HG02884 (cell line): ENCODE measurements around the gene FUT7.
"Not testable (repeated sequence)": the region's sequence is repeated elsewhere in the genome, so short reads cannot be mapped to it uniquely, and the experiment has no call there.

Experiments used
- ATAC-seq: cut with Tn5 transposase; IDR thresholded peaks from one replicate; pipeline ENCODE4 v1.9.1; 2021; ENCODE audit warnings: mild to moderate bottlenecking, moderate library complexity; ENCODE audit not compliant: unreplicated experiment

Gene FUT7

DNA sequence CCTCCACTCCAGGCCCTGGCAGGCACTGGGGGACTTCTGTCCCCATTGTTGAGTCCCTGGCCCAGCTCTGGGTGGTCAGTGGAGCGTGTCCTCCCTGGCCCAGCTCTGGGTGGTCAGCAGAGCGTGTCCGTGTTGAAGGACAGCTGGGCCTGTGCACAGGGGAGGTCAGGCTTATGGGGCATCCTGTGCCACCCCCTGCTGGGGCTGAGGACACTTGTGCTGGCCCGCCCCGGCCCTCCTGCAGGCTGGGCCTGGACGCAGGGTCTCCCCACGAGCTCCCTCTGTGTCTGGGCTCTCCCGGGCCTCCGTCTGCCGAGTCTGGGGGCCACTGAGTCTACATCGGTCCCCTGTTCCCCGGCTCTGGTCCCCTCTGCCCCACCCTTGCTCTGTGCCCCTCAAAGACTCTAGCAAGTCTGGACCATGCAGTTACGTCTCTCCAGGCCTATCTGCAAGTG is 24.0 kb downstream of the FUT7 start:
- ATAC-seq: no peak

DNA sequence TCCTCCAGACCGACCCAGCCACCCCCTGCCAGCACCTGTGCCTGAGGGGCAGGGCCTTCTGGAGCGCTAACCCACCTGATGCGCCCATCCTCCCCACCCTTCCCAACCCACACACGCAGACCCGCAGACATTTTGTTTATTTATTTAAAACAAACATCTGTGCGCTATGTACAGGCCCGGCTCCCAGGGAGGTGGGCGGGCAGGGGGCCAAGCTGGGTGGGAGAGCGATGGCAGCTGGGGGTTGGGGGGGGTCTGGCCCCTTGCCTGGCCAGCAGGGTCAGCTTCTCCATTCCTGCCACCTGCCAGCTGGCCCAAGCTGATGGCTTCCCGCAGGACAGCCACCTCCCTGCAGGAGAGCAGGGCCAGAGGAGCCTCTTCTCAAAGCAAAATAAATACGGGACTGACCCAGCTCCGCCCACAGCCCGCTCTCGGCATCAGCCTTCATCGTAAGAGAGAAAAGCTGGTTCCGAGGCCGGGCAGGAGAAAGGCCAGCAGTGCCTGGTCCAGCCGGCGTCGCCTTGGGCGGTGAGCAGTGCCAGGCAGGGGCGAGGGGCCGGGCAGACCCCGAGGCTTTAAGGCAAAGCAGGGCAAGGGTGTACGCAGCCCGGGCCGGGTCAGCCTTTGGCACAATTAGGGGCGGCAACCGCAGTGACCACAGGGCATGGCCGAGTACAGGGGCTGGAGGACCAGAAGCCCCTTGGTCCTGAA is 24.6 kb downstream of the FUT7 start:
- no peak for ATAC-seq

DNA sequence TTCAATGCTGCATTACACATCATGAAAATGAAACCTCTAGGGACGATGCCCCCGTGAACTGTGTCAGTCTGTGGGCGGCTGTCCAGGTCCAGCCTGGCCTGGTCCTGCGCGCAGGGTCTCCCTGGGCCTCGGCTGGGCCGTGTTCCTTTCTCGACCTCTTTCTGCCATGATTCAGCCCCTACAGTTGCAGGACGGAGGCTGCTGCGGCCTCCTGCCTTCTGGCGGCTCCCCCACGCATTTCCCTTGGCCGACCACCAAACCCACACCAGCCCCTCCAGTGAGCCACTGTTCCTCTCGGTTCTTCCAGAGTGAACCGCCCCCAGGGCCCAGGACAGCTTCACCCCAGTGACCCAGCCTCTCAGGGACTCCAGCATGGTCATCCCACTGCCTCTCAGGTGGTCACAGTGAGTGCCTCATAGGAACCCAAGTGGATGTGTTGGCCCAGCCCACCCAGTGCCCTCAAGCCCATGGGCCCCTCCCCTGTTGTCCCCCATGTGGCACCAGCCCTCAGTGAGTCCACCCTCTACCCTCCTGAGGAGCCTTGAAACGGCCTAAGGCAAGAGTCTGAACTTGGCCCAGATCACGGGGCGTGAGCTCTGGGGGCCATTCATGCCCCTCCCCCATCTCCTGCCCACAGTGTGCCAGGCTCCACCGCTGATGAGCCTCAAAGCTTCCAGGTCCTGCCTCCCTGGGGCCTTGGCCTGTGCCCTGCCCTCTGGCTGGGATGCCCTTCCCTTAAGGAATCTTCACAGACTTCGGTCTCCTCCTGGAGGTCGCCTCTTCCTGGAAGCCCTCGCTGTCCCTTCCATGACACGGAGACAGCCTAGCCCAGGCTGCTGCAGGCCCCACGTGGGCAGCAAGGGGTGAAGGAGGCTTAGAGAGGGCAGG is 25.5 kb downstream of the FUT7 start:
- no peak for ATAC-seq

DNA sequence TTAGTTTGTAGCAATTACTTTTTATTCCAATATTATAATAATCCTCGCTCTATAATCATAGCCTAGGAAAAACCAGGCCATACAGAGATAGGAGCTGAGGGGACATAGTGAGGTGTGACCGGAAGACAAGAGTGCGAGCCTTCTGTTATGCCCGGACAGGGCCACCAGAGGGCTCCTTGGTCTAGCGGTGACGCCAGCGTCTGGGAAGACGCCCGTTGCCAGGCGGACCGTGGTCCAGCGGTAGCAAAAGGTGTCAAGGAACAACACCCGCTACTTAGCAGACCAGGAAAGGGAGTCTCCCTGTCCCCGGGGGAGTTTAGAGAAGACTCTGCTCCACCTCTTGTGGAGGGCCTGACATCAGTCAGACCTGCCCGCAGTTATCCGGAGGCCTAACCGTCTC is 27.6 kb downstream of the FUT7 start:
- ATAC-seq: not testable (repeated sequence)

DNA sequence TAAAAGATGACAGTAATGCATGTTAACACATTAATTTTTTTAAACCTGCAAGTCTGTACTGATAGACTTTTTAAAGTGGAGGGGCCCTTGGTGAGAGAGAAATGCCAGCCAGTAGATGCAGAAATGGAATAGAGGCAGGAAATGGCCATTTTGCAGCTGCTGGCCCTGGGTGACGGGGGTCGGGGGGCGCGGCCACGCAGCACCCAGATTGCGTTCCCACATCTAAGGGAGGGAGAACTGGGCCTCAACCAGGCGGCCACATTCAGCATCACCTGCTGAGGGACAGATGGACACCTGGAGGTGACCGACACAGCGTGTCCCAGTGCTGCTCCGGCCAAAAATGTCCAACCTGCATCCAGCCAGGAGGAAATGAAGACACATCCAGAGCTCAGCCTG is 29.2 kb downstream of the FUT7 start:
- no peak for ATAC-seq

DNA sequence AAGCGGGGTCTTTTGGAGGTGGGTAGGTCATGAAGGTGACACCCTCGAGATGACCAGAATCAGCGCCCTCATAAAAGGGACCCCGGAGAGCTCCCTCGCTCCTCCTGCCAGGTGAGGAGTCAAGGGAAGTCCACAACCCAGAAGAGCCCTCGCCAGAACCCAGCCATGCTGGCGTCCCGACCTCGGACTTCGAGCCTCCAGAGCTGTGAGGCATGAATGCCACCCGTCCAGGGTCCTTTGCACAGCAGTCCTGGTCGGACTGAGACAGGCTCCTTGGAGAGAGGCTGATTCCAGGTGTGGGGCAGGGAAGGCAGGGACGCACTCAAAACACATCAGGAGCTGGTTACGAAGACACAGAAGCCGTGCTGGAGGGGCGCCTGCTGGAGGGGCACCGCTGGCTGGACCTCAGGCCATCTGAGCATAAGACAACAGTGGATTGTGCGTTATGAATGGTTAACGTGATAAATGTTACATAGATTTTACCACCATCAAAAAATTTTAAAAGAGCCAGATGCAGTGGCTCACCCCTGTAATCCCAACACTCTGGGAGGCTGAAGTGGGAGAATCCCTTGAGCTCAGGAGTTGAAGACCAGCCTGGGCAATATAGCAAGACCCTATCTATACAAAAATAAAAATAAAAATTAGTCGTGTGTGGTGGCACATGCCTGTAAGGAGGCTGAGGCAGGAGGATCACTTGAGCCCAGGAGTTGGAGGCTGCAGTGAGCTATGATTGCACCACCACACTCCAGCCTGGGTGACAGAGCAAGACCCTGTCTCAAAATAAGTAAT is 29.8 kb downstream of the FUT7 start:
- no peak for ATAC-seq

DNA sequence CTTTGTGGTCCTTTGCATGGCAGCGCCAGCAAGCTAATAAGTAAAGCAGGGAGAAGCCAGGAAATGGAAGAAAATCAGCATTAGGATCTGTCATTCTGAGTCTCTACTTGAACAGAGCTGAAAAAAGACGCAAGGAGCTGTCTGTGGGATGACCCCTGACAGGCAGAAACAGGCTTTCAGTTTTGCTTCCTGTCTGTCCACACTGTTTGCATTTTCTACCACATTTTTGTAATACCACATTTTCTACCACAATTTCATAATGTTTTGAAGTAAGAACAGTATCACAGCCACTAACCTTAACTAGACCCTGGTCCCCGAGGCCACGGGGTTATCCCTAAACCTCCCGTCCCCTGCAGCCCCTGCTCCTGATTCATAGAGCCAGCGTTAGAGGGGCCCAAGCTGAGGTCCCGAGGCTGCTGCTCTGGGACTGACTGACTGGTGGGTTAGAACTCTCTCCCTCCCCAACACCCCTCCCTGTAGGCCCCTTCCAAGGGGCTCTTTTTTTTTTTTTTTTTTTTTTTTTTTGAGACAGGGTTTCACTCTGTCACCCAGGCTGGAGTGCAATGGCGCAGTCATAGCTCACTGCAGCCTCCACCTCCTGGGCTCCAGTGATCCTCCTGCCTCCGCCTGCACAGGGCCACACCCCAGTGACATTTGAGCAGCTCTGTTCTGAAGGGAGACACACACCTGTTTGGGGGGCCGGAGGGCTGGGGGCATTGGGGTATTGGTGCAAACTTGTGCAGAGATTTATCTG is 31.5 kb downstream of the FUT7 start:
- ATAC-seq: peak; percentile 71

DNA sequence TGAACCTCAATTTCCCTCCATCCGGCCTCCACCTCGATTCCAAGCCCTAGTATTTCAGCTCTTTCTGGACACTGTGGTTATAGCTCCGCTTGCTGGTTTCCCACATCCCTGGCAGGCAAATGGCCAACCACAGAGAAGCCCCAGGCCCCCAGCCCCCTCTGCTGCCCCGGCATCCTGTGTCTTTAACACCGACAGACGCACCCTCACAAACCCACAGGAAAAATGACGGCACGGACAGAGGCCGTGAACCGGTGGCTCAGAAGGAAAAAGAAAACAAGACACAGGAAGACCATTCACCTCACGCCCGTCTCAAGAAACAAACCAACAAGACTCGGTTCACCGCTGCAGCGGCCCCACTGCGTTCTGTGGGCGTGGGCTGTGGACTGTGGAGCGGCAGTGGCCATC is 34.1 kb downstream of the FUT7 start:
- no peak for ATAC-seq

DNA sequence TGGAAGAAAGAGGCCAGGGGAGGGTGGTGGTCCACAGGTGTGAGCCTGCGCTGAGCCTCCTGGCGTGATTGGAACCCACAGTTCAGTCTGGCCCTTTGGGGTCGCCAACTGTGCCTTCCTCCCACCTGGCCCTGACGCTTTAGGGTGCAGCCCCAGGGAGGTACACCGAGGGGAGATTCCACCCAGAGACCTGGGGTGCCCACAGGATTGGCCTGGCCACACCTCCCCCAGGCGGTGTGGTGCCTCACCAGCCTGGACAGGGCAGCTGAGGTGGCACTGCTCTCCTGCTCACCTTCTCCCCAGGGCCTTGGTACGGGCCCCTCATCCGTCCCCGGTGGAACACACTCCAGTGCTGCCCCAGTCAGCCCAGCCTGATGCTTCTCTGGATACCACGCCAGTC is 34.5 kb downstream of the FUT7 start:
- no peak for ATAC-seq

DNA sequence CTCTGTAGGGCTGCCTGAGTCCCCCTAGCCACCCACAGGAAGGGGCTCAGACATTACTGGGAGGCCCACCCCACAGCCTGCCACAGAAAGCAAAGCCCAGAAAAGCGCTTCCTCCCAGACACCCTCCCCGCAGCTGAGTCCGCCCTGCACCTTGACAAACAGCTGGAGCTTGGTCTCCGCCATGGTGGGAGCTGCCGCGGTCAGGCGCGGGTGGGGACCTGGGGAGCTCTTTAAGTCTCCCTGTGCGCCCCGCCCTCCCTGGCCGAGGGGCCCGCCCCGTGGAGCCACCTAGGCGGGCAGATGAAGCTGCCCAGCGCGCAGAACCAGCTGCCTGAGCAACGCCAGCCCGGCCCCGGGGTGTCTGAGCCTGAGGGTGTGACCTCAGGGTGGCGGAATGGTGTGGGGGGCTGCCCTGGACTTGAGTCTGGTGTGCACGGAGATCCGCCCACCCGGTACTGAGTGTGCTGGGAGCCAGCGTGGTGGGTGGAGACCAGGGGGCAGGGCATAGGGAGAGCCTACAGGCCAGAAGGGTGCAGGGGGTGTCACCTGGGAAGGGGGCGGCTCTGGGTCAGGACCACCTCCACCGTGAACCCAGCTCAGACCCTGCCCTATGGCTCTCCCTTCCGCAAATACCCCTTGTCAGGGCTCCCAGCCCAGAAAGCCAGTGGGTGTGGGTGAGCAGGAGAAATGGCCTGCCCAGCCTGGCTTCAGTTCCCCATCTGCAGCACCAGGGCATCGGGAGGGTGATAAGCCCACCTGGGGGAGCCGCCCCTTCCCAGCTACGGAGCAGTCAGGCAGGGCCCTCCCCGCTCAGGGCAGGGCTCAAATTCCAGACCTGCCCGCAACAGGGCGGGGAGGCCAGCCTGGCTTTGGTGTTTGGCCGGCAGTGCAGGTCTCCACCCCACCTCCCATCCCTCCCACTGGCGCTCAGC is 35.3 kb downstream of the FUT7 start, which contains the start of gene CLIC3:
CLIC3 (minus strand) TSS at position 208 of the 932 bp plus-strand sequence; CDS start at position 183, 25 bp downstream.
- ATAC-seq: no peak

DNA sequence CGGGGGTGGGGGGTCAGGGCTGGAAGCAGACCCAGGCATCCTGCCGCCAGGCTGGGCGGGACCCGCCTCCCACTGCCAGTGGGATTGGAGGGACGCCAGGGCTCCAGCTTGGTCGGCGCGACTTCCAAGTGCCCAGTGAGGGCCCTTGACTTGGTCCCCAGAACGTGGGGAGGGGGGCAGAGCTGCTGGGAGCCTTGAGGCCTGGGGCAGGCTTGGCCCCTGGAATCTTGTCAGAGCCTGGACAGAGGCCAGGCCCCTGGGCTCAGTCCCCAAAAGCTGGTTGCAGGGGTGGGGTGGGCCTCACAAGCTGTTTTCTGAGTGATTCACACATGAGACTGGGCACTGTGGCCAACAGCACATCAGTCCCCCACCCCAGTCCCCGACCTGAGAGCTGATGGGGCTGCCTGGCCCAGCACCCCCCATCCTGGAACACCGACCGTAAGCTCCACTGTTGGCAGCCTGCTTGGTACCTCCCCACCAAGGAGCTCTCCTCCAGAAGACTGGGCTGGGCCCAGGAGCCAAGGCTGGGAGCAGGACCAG is 36.0 kb downstream of the FUT7 start:
- ATAC-seq: no peak

DNA sequence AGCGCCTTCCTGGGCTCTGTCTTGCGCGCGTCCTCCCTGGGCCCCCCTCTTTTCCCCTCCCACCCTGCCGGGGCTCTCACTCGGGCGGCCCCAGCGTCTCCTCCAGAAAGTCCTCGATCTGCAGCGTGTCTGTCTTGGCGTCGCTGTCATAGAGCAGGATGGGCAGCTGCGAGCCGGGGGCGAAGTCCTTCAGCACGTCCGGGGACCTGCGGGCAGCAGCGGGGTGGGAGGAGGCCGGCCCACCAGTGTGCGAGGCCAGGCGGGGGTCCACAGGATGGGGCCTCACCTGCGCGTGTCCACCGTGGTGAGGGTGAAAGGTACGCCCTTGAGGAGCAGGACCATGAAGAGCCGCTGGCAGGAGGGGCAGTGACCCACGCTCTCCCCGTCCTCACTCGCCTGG is 36.5 kb downstream of the FUT7 start:
- ATAC-seq: no peak

DNA sequence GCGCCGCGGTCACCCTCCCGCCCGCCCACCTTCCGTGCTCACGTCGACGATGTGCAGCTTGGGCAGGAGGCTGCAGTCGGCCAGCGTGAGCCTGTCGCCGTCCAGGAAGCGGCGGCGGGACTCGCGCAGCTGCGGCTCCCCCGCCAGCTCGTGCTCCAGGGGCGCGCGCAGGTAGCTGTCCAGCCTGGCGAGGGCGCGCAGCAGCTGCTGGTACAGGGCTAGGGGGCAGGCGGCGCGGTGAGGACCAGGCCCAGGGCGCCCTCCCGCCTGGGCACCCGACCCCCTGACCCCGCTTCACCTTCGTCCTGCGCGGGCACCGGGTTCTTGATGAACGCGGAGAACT is 37.0 kb downstream of the FUT7 start:
- ATAC-seq: no peak

DNA sequence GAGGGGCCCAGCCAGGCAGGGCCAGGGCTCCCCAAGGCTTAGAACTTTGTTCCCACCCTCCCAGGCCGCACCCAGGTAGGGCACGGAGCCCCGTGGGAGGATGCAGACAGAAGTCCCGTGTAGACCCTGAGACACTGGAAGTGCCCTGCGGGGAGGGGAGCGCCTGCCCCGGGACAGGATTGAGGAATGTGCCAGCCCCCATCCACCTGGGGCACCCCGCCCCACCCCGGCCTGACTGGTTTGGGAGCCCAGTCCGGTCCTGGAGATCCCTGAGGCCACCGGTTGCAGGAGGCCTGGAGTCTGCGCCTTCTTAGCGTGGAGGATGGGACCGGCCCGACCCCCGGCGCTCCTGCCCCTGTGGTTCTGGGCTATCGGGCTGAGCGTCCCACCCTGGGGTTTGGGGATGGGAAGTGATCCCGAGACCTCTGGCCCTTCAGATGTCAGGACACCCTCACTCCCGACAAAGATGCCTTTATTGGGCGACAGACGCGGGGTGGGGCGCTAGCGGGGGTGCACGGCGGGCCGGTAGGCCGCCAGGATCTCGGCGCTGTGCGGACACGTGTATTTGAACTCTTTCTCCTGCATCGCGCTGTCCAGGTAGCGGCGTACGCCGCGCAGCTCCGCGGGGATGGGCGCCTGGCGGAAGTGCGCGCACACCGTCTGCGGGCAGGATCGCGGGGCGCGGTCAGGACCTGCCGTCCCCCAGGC is 37.6 kb downstream of the FUT7 start:
- ATAC-seq: no peak

DNA sequence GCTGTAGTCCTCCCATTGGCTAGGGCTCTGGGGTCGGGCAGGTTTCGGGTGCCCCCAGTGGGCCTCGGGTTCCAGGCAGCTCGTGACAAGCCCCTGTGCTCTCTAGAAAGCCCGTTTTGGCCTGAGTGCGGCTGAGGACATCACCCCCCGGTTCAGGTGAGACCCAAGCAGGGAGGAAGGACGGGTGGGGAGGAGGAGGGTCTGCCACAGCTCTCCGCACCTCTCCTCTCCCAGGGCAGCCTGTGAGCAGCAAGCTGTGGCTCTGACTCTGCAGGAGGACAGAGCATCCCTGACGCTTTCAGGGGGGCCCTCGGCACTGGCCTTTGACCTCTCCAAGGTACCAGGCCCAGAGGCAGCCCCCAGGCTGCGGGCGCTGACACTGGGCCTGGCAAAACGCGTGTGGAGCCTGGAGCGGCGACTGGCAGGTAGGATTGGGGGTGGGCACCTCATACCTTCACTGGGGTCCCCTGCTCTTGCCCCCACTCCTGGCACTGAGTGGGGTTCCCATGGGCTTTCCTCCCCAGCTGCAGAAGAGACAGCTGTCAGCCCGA is 39.0 kb downstream of the FUT7 start:
- ATAC-seq: no peak

DNA sequence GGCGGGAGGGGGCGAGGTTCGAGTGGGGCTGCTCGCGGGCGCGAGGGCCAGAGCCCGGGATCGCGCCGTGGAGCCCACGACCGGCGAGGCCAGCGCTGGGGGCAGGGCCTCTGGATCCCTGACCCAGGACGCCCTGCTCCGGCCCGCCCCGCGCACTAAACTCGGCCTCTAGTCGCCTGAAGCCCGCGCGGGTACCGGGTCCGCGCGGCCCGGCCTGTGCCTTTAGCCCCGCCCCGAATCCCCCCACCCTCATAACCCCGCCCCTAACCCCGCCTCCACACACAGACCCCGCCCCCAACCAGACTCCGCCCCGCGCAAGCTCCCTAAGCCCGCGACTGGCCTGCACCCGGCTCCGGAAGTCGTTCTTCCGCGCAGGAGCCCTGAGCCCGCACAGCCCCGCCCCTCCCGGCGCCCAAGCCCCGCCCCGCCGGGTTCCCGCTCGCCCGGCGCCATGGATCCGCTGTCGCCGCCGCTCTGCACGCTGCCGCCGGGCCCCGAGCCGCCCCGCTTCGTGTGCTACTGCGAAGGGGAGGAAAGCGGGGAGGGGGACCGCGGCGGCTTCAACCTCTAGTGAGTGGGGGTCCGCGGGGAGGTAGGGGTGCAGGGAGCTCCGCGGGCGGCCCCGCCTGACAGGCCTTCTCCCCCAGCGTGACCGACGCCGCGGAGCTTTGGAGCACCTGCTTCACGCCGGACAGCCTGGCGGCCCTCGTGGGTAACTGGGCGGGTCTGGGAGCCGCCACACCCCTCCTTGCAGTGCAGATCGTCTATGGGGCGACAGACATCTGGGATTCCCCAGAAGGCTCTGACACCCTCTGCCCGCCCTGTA is 39.7 kb downstream of the FUT7 start, which contains the start of gene PAXX:
PAXX (plus strand) TSS at position 430 of the 826 bp plus-strand sequence; CDS start at position 452, 22 bp downstream.
- ATAC-seq: peak; percentile 65

DNA sequence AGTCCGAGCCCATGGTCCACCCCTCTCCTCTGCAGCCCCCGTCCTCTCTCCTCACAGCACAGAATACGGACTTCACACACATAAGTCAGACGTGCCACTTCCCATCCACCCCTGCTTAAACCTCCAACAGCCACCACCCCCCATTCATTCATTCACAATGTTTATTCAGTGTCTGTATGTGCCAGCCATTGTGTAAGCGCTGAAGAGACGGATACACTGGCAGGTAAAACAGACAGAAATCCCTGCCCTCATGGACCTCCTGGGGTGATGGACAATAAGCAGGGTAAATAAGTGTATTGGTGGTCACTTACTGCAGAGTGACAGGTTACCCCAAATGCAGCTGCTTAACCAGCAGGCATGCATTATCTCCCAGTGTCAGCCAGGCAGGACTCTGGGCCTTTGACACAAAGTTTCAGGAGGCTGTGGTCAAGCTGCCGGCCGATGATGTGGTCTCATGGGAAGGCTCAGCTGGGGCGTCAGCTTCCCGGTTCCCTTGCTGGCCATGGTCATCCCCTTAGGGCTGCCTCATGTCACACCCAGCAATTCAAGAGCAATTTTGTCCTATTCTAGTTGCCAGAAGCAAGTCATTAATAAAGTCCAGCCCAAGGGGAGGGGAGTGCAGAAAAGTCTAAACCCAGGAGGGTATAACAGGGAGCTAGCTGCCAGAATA is 41.5 kb downstream of the FUT7 start:
- ATAC-seq: no peak
